ENCODE data around the gene HEBP1.

HEBP1 gene

DNA sequence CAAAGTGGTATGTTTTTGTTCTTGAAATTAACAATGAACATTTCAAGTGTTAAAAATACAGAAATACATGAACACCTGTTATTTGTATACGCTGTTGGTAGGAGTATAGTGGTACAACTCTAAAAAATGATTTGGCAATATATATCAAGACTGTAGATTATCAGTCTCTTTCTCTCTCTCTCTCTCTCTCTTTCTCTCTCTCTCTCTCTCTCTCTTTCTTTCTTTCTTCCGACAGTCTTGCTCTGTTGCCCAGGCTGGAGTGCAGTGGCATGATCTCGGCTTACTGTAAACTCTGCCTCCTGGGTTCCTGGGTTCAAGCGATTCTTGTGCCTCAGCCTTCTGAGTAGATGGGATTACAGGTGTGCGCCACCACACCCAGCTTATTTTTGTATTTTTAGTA lies 12.6 kb downstream of the HEBP1 start:
- DNase-seq, result no peak

DNA sequence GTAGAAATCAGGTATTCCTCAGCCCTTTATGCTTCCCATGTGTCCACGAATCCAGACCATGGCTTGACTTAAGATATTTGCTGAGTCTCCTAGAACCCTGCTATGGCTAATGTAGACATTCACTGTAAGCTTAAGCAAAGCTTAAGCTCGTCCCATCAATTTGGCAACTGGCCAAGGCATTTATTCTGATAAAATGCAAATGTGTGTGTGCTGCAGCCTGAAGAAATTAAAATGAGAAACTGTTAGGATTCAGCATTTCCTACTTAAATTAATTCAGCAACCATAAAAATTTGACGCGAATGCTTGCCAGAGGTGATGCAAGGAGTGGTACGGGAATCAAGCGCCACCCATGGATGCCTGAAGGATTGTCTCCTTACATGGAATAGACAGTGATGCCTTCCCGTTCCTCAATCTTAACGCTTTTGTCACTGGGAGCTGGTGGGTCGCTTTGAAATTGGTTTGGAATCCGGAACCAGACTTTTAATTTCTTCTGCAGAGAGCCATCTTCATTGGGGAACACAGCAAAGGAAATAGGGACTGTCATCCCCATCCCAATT lies 13.2 kb downstream of the HEBP1 start:
- DNase-seq, result peak; percentile 48

DNA sequence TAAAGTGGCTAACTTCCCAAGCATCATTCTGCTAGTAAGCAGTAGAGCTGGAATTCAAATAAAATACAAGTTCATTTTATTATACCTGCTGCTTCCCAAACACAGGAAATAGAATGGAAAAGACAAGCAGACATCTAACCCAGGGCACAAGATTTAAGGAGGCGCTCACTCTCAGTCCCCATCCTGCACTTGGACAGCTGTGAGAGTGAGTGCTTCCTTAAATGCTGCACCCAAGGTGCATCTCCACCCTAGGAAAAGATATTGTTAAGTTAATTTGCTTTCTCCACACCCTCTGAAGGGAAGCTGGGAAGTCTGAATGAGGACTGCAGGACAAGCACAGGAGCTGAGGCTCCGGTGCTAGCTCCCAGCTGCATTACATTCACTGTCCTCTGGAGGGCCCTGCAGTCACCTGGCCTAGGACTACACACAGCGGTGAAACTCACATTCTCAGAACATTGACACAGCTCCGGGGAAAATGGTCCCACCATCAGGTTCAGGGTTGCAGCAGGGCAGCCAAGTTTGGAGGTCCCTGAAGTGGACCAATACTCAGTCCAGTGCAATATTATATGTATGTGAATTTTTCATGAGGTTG lies 14.2 kb downstream of the HEBP1 start:
- peak; percentile 66 for DNase-seq

DNA sequence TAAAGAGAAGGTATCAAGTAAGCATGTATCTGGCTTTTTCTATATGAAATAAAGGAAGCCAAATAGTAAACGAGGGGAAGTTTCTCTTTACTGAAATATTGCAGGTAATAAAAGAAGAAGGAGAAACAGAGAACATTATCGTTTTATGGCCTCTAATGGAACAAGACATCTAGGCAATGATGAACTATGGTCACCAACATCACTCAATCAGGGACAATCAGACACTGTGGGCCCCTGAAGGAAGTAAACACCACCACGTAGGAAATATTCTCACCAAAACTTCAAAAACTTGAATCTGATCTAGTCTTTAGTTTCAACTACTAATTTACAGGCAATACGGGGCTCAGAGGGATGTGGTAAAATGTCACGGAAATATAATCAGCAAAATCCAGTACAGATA lies 15.9 kb downstream of the HEBP1 start:
- DNase-seq, result no peak

DNA sequence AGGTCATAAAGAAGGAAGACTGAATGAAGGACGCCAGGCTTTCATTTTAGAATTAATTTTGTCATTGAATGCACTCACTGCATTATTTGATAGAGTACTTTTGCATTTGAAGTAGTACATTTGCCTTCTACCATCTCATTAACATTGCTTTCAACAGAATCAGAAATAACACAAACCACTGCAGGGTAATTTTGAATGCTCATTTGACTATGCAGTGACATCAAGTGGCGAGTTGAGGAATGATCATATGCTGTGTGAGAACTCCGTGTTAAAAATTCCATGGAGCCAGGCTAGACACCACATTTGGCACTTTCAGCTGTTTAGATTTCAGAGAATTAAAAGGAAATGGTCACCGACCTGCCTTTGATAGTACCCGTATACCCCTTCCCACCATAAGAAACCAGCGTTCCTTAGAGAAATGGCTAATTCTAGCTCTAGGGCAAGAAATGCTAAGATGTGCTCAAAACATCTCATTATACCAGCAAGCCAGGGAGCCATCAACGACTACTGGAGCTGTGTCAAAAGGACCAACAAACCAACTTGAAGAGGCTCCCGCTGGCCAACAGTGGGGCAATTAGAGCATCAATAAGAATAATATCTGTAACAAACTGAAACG lies 16.5 kb downstream of the HEBP1 start:
- peak; percentile 62 for DNase-seq

DNA sequence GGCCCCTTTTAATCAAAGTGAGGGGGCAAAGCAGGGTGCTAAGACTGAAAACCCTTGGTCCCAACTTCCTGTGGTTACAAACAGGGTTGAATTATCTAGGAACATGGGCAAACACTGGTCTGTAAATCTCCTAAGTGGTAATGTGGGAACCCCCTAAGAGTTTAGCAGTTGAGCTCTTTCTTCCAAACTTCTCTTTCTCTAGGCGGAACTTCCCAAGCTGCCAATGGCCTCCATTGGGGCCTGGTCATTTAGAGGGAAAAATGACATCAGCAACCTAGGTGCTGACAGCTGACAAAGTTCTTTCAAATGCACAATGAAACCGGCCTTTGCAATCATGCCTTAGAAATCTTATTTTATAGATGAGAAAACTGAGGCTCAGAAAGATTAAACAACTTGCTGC lies 17.7 kb downstream of the HEBP1 start:
- no peak for DNase-seq

DNA sequence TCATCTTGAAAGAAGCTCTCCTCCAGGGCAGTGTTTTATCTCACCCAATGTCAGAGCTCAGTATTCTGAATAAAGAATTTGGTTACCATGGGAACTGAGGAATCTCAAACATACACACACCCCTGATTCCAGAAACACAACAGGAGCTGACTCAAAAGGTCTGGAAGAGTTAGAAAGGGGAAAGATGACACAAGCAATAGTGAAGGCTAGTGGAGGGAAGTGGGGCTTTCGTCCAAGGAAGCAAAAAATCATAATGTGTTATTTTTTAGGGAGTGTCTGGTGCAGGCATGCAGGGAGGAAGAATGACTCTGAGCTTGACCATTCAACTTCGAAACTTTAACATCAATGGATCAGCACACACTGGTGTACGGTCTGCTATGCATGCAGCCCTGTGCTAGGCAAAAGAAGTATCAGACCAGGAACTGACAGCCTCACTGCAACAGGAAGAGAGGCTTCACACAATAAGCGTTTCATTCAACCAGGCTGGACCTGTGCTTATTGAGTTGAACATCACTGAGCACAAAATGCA lies 20.3 kb downstream of the HEBP1 start:
- no peak for DNase-seq

DNA sequence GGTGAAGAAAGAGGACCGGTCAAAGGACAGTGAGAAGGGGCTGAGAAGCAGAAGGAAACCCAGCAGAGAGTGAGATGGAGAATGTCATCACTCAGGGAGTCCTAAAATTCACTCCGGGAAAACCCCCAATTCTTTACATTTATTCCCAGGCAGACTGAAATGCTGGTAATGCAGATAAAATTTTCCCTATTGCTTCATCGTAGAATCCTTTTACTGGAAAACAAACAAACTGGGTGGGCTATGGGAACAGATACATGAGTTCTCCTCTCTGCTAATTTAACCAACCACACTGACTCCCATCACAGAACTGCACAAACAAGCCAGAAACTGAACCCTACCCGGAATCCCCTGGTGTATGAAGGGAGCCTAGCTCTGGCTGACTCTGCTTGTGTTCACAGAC lies 20.9 kb downstream of the HEBP1 start:
- DNase-seq, result no peak

DNA sequence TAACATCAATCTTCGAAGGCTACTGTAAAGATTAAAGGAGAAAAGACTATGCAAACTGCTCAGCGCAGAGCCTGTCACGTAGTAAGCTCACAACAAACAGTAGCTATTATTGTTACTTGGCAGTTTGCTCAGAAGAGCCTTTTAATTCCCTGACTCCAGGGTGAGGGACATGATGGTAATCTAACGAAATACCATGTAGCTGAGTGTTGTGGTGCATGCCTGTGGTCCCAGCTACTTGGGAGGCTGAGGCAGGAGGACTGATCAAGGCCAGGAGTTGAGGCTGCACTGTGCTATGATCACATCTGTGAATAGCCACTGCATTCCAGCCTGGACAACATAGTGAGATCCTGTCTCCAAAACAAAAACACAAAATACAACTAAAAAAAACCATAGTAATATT lies 22.8 kb downstream of the HEBP1 start:
- no peak for DNase-seq

DNA sequence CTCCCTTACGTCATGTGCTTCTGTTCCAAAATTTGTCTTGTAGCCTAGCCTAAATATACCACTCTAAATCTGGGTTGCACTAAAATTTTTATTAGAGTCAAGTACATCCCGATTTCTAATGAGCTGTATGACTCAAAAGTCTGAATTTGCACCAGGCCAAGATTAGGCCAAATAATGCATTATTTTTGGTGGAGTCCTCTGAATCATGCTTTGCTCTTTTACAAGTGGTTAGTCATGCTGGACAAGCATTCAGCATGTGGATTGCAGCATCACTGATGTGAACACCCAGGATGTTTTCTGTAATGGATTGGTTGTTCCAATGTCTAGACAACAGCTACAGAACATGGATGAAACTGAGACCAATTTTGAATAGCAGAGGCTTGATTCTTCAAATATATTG lies 23.7 kb downstream of the HEBP1 start:
- DNase-seq, result no peak

DNA sequence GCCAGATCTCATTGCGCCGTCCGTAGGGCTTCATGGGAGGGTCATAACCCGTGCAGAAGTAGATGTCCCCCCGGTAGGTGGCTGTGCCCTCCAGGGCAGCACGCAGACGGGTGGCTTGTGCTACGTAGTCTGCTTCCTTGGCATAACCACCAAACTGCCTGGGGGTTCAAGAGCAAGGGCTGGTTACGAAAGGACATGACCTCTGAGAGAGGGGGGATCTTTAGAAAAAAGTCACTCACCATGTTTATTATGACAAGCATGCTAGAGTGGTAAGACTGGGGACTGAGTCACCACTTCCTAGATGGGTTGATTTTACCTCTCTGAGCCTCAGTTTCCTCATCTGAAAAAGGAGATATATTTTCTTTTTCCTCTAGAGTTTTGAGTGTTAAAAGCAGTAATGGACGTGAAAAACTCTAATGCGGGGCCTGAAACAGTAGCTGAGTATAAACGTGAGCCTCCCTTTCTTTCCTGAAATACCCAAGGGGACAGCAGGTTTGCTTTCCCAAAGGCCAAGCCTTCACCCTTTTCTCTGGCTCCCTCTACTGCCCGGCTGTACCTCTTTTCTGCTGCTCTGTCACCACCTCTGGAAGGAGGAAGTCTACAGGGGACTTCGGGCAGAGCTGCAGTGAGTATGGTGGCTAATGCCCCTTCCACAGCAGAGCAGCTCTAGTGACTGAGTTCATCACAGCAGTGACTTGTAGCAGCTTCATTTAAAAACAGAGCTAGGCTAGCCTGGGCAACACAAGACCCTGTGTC lies 24.6 kb downstream of the HEBP1 start:
- peak; percentile 73 for DNase-seq

DNA sequence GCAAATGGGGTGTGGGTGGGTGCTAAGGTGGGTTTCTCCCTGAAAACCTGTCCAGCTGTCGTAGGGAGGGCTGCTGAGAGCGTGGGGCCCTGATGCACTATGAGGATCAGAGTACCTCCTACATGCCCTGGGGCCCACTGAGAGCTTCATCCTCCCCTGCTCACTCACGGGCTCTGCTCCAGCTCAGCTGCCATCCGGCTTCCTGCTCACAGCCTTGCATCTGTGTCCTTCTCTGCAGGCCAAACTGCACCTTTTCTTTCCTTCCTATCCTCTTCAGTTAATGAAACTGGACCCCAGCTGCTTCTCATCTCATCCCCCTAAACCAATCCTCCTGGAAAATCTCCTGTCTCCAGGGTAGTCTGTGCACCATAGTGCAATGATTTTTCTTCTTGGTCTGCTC lies 25.9 kb downstream of the HEBP1 start:
- no peak for DNase-seq

DNA sequence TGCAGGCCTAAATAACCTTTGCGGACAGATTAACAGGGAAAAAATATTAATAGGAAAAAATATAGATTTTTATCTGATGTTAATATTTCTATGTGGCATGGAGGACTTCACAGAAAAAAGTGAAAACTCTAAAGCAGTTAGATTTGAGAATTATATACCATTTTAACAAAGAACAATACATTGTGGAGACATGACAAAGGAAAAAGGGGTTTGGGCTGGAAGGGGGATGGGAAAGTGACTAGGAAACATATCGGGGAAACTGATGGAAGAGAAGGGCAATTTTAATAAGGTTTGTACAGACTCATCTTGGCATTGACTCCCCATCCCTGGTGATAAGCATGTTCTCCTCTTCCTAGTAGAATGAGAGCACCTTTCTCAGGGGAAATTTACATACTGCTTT lies 27.0 kb downstream of the HEBP1 start:
- no peak for DNase-seq

DNA sequence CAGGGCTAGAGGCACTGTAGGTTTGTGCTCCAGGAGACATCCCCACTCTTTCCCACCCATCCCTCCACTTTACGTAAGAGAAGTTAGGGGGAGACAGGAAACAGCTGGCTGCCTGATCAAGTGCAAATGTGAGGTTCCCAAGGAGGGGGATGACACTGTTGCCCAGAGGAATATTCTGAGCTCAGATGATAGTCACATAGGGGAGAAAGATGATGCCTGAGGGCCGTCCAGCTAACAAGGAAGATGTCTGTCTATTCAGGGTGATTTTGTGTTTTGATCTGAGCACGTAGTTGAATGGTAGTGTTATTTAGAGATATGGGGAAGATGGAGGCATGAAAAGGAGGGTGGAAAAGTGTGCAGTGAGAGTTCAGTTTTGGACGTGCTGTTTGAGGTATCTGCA lies 34.2 kb downstream of the HEBP1 start:
- DNase-seq, result no peak

DNA sequence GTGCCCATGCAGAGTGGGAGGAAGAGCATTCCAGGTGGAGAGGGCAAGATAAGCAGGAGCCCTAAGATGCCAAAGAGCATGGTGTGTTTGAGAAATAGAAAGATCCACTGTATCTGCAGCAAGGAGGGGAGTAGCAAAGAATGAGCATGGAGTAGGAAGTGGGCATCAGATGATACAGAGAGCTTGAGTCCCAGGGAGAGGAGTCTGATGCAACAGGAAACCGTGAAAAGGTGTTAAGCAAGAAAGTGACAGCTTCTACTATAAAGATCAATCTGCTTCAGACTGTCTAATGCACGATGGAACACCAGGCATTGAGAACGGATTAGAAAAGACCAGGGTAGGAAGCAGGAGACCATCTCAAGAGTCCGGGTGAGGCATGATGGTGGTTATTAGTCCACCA lies 35.8 kb downstream of the HEBP1 start:
- peak; percentile 69 for DNase-seq

DNA sequence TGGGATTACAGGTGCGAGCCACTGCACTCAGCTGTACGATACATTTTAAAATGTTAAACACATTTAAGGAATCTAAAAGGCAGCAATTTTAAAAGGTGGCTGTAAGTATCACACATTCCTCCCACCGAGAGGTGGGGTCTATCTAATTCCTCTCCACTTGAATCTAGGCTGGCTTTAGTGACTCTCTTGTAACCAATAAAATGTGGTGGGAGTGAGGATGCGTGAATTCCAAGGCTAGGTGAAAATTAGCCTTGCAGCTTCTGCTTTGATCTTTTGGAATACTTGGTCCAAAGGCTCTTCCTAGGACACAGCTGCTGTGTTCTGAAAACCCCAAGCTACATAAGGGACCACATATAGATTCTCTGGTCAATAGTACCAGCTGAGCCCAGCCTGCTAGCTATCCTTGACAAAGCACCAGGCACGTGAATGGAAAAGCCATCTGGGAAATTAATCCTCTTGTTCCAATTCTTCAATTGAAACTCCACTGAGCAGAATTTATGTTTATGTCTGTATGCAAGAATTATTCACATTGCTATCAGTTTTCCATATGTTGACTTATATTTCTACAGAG lies 39.3 kb downstream of the HEBP1 start:
- DNase-seq, result no peak

DNA sequence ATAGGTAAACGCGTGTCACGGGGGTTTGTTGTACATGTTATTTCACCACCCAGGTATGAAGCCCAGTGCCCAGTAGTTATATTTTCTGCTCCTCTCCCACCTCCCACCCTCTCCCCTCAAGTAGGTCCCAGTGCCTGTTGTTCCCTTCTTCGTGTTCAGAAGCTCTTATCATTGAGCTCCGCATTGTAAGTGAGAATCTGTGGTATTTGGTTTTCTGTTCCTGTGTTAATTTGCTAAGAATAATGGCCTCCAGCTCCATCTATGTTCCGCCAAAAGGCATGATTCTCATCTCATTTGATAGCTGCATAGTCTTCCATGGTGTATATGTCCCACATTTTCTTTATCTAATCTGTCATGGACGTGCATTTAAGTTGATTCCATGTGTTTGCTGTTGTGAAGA lies 41.2 kb downstream of the HEBP1 start:
- peak; percentile 81 for DNase-seq

DNA sequence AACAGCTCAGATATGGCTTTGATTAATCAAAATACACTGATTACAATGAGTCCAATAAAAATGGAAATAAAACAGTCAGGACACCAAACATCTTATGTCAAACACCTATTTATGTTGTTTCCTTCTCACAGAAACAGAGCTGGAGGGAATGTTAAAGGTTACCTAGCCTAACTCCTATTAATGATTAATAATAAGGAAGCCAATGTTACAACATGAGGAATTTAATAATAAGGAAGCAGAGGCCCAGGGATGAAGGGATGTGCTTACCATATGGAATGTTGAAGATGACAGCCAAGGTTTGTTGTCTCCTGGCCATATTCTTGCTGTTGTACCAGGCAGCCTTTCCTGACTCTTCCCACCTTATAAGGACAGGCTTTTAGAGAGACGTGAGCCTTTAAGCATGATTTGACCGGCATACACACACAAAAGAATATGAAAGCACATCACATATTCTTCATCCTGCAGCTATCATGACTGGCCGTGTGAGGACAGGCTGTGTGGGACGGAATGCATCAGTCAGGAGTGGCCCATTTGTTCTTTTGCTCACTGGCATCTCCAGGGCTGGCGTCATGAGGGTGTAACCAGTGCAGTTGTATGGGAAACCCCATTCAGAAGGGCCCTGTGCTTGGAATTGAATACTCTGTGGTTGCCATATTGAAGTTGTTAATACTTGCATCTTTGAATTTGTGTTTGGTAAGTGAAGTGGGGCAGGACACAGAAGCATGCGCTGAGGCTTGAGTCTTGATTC lies 45.0 kb downstream of the HEBP1 start:
- DNase-seq, result no peak

DNA sequence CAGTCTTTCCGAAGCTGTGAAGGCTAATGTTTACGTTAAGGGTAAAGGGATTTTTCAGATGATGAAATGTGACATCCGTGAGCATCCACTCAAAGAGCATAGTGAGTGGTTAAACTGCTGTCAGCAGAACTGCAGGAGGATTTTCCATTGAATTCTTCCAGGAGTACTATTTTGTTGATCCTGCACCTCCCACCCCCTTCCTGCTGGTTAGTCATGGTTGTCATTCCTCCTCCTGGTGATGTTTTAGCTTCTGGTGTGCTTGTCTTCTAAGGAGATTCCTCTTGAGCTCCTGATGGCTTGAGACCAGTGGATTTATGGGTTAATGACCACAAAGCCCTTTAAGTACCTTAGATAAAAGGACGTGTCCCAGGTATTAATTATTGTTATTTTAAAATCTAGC lies 45.7 kb downstream of the HEBP1 start:
- no peak for DNase-seq

DNA sequence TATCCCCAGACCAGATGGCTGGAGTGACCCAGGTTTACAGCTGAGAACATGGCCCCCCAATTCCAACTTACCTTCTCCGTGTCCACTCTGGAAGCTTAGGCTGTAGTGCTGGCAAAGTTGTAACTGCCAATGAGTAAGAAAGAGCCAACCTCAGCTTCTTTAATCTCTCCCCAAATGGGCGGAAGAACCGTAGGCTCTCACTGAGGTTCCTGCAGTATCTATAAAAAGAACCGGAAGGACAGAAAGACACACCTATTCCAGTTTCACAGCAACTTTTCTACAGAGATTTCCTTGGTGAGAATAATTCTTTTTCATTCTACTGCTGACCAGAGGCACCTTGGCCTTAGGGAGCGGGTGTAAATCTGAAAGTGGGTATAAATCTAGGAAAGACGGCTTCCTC lies 48.0 kb downstream of the HEBP1 start, which contains the start of gene GPRC5D:
TSS of gene GPRC5D (minus strand) at position 135 of the 400 bp plus-strand sequence. CDS start 1,786 bp downstream, outside the sequence.
- DNase-seq, result no peak

DNA sequence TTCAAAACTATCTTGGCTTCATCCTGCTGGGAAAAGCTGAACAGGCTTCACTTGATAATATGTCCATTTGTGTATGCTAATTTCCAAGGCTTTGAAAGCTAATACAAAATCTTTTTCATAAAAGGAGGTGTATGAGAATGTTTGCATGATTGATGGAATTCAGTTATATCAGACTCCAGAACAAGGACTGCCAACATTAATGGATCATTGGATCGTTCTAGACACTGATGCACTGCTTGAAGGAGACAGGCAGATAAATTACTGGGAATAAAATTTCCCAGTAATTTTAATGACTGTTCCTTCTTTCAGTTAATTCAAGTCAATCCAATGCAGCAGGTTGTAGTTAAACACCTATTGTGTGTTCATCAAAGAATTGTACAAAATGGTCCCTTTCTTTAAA lies 48.6 kb downstream of the HEBP1 start:
- DNase-seq, result no peak

DNA sequence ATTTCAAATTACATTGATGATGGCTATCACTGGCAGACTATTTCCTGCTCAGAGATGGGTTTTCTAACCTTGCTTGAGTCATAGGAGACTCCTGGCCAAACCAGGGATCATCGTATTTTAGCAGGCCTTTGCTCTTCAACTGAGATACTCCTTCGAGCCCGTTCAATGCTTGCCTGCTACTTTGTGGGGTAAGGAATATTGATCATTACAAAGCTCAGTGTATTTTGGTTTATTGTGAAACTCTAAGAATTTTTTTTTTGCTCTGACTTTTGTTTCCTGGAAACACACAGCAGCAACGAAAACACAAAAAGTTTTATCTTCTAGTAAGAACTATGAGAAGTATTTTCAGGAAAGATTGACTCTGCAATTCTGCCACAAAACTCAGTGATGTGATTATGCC lies 52.2 kb downstream of the HEBP1 start:
- DNase-seq, result no peak
